Sigmoid colon (tissue), 7 donors: Measurements from ENCODE around the gene ACY1. TPM values are rescaled to one million over a fixed set of nuclear protein-coding genes. Genes with fewer than 3 reads are reported as not detected.
A peak's percentile ranks its signal among the peaks of the same experiment; 100 is the strongest.

ENCODE experiments used
- DNase-seq: peaks from one replicate; pipeline ENCODE4 v3.0.0-alpha.2; 2019
- H3K27ac ChIP-seq, 4 donors: fragments of 200-600 bp; sonication (generic); one replicate each; pipeline ENCODE4 v1.5.1; 2016 to 2019; ENCODE audit warnings: mild to moderate bottlenecking in 1 of 4
- H3K27me3 ChIP-seq, 3 donors: fragments of 200-600 bp; sonication (generic); one replicate each; pipeline ENCODE4 v1.5.1; 2019; ENCODE audit warnings: mild to moderate bottlenecking in 1 of 3
- H3K36me3 ChIP-seq, 4 donors: fragments of 200-600 bp; sonication (generic); one replicate each; pipeline ENCODE4 v1.5.1; 2016 to 2019
- H3K4me1 ChIP-seq, 4 donors: fragments of 200-600 bp; sonication (generic); one replicate each; pipeline ENCODE4 v1.5.1; 2017 to 2019
- H3K4me3 ChIP-seq, 4 donors: fragments of 200-600 bp; sonication (generic); one replicate each; pipeline ENCODE4 v1.5.1; 2017 to 2019; ENCODE audit warnings: mild to moderate bottlenecking in 2 of 4, moderate library complexity in 1 of 4
- H3K9me3 ChIP-seq, 4 donors: fragments of 200-600 bp in 3 of 4; sonication (generic) in 3 of 4; one replicate each; pipeline versions ENCODE4 v1.5.1 to v1.6.1; 2013 to 2019
- CTCF ChIP-seq, 4 experiments: fragments of 450-650 bp in 3 of 4; fragments of 200-600 bp in 1 of 4; IDR thresholded peaks; one replicate each; pipeline ENCODE4 v1.5.1; 2016 to 2019; ENCODE audit warnings: antibody characterized with exemption in 4 of 4, mild to moderate bottlenecking in 3 of 4, moderate library complexity in 2 of 4
- EP300 ChIP-seq, 4 donors: sonication (generic); formaldehyde crosslinking; IDR thresholded peaks; one replicate each; pipeline ENCODE4 v1.6.1; 2017; ENCODE audit warnings: antibody characterized with exemption in 4 of 4
- POLR2A ChIP-seq, 2 donors: fragments of 450-650 bp; IDR thresholded peaks; one replicate each; pipeline ENCODE4 v1.6.1; 2016; ENCODE audit warnings: antibody characterized with exemption in 2 of 2, mild to moderate bottlenecking in 2 of 2, moderate library complexity in 2 of 2
- POLR2AphosphoS5 ChIP-seq, 4 donors: sonication (generic); formaldehyde crosslinking; IDR thresholded peaks; one replicate each; pipeline ENCODE4 v1.6.1; 2017; ENCODE audit warnings: antibody characterized with exemption in 4 of 4
- WGBS, 2 donors: extraction: QIAGEN DNeasy Blood & Tissue Kit; methylation state at CpG; one replicate each; pipeline ENCODE4 v1.1.7; 2013; 5-methylcytosine and 5-hydroxymethylcytosine counted together
- intact Hi-C: fragments of 100-400 bp; cut with DNase I; formaldehyde crosslinking; loops from one replicate; pipeline ENCODE4 v1.15.1; 2023
- polyA plus RNA-seq, 3 donors: library from polyadenylated mRNA; stranded (reverse); fragments of 200-250 nt; gene quantifications; one replicate each; pipeline ENCODE4 v1.2.3, GENCODE V29; 2013
- total RNA-seq, 4 donors: library from RNA; depleted of rRNA; stranded (reverse); fragments of >200 nt; gene quantifications; one replicate each; pipeline ENCODE4 v1.1.0, GENCODE V29; 2016
- donor health status: healthy with polysubstance abuse.
- donor health status: Bipolar disorder and iron deficiency.
- donor health status: healthy.

Gene ACY1
- total and polyA plus RNA-seq, 7 donors: 1.4 to 279 (median 25.3) TPM

- DNase-seq: peak; percentile 85
- 1% methylated on average over 90 of the region's 90 CpGs for WGBS, 2 donors
- Histone ChIP-seq H3K27ac (peak within 1 kb of the TSS; percentile 92 to 99 (median 94)), H3K4me3 (peak within 1 kb of the TSS; percentile 66 to 95 (median 80)), H3K27me3 (no peaks in the 10 kb centered on the region), H3K4me1 (peaks cover 0 to 53% (median 43%) of the 10 kb centered on the region in 4 donors), H3K9me3 (no peaks in the 10 kb centered on the region), H3K36me3 (no peaks in the 10 kb centered on the region)
- intact Hi-C loops: loop anchor here (1.0 to 10.0 kb wide), 2 partner anchors 25 to 573 kb away; partner anchors contain the start of genes PARP3 and RBM15B
- no peak for TF ChIP-seq POLR2A (IDR thresholded peaks at IDR 0.05)
- peak; percentile 74 to 91 (median 84) for TF ChIP-seq POLR2AphosphoS5 (IDR thresholded peaks at IDR 0.05)
- TF ChIP-seq CTCF (IDR thresholded peaks at IDR 0.05): no peak
- TF ChIP-seq EP300 (IDR thresholded peaks at IDR 0.05): no peak
Measured at GRCh38 chr3:51967384-51968169, 15.8 kb upstream of the ACY1 start, which contains the start of gene PCBP4. PCBP4 (minus strand) TSS chr3:51967454; CDS start chr3:51961240, 6,214 bp downstream.

GRCh38 chr3:51968170-51968775, 15.1 kb upstream of the ACY1 start:
- Histone ChIP-seq H3K4me1 (peaks cover 0 to 50% (median 49%) of the 10 kb centered on the region in 4 donors), H3K27ac (peak overlapping the region; percentile 92 to 99 (median 94)), H3K9me3 (no peaks in the 10 kb centered on the region), H3K36me3 (no peaks in the 10 kb centered on the region), H3K4me3 (peak overlapping the region; percentile 66 to 95 (median 80)), H3K27me3 (no peaks in the 10 kb centered on the region)
- intact Hi-C loops: loop anchor here (10.0 kb wide), 1 partner anchor 573 kb away; the partner anchor contains the start of gene RBM15B
- TF ChIP-seq CTCF (IDR thresholded peaks at IDR 0.05): no peak
- no peak for TF ChIP-seq POLR2AphosphoS5 (IDR thresholded peaks at IDR 0.05)
- TF ChIP-seq POLR2A (IDR thresholded peaks at IDR 0.05): no peak
- no peak for TF ChIP-seq EP300 (IDR thresholded peaks at IDR 0.05)
- no peak for DNase-seq
- 22% methylated on average over 11 of the region's 11 CpGs for WGBS, 2 donors

DNA sequence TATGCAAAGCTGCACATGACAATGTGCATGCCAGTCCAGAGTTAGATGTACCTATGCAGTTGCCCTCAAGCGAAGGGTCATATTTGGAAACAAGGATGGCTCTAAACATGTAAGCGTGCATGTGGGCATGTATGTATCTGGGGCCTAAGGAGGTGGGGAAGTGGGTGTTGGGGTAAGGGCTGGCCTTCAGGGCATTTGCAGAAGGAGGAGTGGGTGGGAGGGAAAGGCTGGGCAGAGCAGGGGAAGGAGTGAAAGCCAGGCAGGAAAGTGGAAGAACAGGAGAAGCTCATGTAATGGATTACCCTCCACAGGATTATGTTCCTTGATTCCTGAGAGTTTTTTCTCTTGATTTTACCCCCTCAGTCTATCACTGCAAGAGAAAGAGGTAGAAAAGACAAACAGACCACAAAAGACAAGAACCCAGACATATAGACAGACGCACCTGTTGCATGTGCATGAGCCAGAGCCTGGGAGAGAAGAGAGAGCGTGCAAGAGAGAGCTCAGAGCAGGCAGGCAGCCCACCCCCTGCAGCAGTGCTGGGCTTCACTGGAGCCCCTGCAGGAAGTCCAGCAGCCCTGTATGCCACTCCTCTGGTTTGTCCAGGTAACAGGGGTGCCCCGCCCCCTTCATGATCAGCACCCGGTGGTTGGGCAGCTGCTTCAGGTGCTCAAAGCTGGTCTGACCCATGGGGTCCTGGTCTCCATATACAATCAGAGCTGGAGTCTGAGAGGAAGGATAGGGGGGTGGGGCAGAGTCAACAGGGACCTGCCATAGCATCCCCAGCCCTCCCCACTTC, 14.3 kb upstream of the ACY1 start:
- Histone ChIP-seq H3K27me3 (no peaks in the 10 kb centered on the region), H3K9me3 (no peaks in the 10 kb centered on the region), H3K36me3 (no peaks in the 10 kb centered on the region), H3K4me1 (peaks cover 0 to 52% (median 48%) of the 10 kb centered on the region in 4 donors), H3K27ac (peak overlapping the region; percentile 92 to 99 (median 94)), H3K4me3 (no peak overlapping the region)
- 80 to 85% methylated on average over 6 of the region's 6 CpGs for WGBS, 2 donors
- no peak for TF ChIP-seq EP300 (IDR thresholded peaks at IDR 0.05)
- TF ChIP-seq POLR2A (IDR thresholded peaks at IDR 0.05): no peak
- no peak for TF ChIP-seq CTCF (IDR thresholded peaks at IDR 0.05)
- no peak for TF ChIP-seq POLR2AphosphoS5 (IDR thresholded peaks at IDR 0.05)
- DNase-seq: no peak
- intact Hi-C loops: loop anchor here (10.0 kb wide), 1 partner anchor 574 kb away; the partner anchor contains the start of gene RBM15B

DNA sequence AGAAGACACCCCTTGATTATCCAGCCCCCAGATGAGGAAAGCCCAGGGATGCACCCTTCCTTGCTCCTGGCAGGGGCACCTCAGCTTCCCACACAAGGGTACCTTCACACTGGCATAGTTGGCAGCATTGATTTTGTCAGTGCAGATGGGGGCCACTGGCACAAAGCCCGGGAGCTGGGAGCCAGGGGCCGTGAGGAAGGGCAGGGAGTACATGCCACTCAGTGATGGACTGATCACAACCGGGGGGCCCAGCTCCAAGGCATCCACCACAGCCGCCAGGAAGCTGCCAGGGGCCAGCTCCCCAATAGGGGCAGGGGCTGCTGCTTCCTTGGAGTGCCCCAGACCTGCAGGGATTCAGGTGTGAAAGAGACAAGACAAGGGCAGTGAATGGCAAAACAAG, 13.5 kb upstream of the ACY1 start:
- no peaks in the 10 kb centered on the region for H3K36me3 ChIP-seq
- H3K4me3 ChIP-seq: no peak overlapping the region
- intact Hi-C loops: loop anchor here (10.0 kb wide), 1 partner anchor 575 kb away; the partner anchor contains the start of gene RBM15B
- no peak for TF ChIP-seq EP300 (IDR thresholded peaks at IDR 0.05)
- TF ChIP-seq POLR2A (IDR thresholded peaks at IDR 0.05): no peak
- no peak for TF ChIP-seq POLR2AphosphoS5 (IDR thresholded peaks at IDR 0.05)
- no peak for TF ChIP-seq CTCF (IDR thresholded peaks at IDR 0.05)
- H3K27me3 ChIP-seq: no peaks in the 10 kb centered on the region
- no peaks in the 10 kb centered on the region for H3K9me3 ChIP-seq
- DNase-seq: no peak
- H3K27ac ChIP-seq: no peak overlapping the region
- H3K4me1 ChIP-seq: peaks cover 0 to 55% (median 48%) of the 10 kb centered on the region in 4 donors
- WGBS, 2 donors: 84% methylated on average over 4 of the region's 4 CpGs
